Stimulated activated CD4-positive, alpha-beta T cell treated with anti-CD3 and anti-CD28 coated beads, Interleukin-1b, Interleukin-23, amount 100 ng/mL, for 1 hour (primary cell): ENCODE data around the gene S100Z.
A peak's percentile ranks its signal among the peaks of the same experiment; 100 is the strongest.
"Not testable (repeated sequence)": the region's sequence is repeated elsewhere in the genome, so short reads cannot be mapped to it uniquely, and the experiment has no call there.

ENCODE experiments used
- DNase-seq, 2 donors: peaks; one replicate each; pipeline ENCODE4 v3.0.0-alpha.2; 2020; ENCODE audit warnings: low read depth in 2 of 2

The S100Z gene

DNA sequence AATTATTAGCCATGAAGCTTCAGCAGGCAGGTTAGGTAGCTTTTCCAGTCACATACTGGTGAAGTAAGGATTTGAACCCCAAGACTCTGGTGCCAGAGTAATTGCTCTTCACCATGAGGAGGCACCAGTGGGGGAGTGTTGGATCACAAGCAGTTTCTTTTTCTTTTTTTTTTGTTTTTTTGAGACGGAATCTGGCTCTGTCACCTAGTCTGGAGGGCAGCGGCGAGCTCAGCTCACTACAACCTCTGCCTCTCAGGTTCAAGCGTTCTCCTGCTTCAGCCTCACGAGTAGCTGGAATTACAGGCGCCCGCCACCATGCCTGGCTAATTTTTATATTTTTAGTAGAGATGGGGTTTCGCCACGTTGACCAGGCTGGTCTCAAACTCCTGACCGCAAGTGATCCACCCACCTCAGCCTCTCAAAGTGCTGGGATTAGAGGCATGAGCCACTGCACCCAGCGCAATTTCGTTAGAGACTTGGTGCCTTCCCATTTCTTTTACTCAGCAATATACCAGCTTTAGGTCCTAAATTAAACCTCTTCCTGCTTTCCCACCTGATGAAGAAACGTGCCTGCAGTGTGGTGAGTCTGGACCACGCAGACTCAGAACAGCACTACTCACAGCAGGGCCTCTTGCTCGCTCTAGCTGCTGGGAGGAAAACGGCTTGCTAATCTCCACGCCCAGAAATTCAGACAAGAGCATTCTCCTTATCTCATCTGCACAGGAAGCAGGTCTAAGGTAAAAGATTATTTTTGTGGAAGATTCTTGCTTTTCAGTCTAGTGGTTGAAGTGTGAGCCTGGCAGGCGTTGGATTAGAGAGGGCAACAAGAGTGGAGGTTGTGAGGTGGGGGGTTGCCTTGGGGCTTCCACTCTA lies at the start of gene S100Z:
S100Z (plus strand) TSS at position 596 of the 873 bp plus-strand sequence. CDS start 25,346 bp downstream, outside the sequence.
- no peak for DNase-seq

DNA sequence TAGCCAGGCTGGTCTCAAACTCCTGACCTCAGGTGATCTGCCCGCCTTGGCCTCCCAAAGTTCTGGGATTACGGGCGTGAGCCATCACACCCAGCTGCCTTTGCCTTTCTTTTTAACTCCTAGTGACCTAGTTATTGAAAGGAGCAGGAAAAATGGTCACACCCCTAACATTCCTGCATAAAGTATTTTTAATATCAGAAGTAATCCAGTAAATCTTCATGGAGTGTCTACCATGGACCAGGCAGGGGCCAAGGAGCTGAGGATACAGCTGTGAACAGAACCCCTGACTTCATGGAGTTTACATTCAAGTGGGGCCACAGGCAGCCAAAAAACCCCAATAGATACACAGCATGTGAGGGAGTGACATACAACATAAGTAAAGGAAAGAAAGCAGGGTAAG lies 49.2 kb upstream of the S100Z start:
- DNase-seq: no peak

DNA sequence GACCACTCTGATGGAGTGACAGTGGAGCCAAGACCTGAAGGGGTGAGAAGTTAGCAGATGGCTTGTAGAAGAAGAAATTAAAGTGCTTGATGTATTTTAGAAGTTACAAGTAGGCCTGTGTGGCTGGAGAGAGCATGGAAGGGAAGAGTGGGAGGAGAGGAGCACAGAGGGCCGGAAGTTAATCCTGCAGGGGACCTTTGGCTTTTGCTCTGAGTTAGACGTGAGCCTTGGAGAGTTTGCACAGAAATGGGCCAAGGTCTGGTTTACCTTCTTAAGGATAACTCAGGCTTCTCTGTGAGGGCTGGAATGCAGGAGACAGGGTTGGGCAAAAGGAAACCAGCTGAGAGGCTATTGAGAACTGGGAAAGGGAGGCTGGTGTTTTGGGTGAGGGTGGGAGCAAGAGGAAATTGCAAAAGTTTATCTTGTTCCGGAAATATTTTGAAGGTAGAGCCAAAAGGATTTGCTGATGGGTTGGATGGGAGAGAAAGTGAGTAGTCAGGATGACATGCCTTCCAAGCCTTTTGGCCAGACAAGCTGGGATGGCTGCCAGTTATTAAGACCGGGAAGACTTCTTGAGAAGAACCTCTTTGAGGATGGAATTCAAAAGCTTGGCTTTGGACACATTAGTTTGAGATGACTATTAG lies 48.5 kb upstream of the S100Z start:
- no peak for DNase-seq

DNA sequence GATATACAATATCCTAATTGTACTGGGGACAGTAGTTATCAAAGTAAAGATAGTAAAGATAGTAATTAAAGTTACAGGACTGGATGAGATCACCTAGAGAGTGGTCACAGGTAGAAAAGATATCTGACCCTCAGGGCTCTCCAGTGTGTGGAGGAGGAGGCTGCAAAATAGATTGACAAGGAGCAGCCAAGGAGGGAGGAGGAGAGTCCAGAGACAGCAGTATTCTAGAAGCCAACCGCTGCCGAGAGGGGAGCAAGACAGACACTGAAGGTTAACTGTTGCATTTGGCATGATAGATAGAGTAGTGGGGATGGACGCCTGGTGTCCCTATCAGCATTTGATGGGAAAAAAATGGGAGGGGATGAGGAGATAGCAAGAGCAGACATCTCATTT lies 48.0 kb upstream of the S100Z start:
- DNase-seq: no peak

DNA sequence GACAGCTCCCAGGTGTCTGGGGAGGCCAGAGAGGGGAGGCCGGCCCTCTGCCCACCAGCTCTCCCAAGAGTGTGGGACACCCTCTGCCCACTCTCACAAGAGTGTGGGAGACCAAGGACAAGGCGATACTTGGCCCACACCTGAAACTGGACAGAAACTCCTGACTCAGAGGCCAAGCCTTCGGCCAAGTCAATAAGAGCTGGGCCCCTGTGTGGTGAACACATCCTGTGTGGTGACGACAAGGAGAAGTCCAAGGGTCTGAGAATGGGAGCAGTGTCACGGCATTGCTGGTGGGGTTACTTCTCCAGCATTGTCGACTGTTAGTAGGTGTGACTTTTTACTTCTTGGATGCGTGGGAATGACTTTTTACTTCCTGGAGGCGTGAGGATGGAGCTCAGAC lies 45.5 kb upstream of the S100Z start:
- no peak for DNase-seq

DNA sequence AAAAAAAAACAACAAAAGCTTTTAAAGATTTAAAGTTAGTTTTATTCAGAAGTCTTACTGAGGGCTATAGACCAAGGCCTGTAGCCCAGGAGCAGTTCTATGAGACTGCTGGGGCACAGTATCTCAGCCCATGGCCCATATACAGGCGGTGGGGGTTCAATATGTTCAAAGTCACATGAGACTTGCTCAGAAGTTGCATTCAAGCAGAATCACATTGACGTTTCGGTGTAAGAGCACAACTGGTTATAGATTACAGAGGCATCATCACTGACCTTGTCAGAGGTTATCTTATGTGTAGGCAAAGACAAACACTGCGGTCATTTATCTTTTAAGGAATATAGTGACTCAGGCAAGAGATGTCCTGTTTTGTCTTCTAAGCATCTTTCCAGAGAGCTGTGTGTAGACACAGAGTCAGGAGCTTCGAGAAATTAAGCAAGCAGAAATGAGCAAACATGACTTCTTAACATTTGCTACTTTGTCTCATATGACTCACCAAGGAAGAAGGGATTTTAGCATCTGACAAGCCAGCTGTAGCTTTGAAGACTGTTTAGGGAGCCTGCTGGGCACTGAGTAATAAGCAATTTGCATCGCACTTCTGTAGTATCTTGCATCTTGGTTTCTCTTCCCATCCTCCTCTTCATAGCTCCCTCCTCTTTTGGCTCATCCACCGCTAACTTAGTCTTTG lies 43.9 kb upstream of the S100Z start:
- DNase-seq: no peak

DNA sequence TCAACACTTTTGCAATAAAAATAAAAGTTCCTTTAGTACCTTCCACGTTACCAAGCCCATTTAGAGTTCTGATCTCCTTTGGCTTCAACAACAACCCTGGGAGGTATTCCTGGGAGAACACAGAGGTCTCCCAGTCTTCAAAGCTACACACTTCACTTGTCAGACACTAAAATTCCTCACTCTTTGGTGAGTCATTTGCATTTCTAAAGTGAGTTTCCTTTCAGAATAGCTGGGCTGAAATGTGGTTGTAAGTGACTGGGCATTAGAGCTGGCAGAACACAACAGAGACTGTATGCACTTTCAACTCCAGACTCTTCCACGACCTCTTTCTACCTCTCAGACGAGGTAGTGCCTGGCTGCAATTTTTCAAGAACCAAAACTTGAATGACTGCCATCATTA lies 42.5 kb upstream of the S100Z start:
- no peak for DNase-seq

DNA sequence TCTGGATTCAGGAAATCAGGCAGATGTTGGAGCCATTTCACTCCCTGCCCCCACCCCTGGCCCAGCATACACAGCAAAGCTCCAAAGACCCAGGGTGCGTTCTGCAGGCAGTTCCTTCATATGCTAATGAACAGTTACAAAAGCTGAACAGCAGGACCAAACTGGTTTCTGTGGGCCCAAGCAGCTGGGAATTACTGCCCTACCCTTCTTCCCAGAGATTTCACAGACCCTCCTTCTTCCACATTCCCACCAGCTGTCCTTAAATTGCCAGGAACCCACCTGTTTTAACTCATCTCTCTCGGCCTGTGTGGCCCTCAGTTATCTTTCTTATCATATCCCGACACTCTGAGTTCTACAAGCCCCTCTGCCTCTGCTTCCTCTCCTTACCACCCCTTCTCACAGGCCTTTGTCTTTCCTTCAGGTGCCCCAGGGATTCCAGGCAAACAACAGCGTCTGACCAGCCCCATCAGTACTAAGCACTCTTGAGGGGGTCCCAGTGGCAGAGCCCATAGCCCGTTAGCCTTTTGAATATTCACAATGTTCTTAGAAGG lies 41.6 kb upstream of the S100Z start:
- DNase-seq: no peak

DNA sequence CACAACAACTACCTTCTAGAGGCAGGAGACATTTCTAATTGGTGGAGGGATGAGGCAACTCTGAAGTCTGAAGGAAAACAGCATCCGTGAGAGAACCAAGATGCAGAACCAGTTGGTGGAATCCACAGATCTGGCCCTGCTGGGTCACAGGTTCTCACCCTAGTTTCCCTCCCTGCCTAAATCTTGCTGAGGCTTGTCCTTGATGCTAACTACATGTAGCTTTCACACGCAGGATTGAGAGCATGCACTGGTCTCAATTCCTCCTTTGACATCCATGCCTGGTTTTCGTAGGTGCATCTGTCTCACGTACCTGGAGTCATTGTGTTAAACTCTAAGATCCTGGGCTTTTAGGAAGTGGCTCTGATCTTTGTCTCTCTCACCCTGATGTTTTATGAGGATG lies 40.7 kb upstream of the S100Z start:
- no peak for DNase-seq

DNA sequence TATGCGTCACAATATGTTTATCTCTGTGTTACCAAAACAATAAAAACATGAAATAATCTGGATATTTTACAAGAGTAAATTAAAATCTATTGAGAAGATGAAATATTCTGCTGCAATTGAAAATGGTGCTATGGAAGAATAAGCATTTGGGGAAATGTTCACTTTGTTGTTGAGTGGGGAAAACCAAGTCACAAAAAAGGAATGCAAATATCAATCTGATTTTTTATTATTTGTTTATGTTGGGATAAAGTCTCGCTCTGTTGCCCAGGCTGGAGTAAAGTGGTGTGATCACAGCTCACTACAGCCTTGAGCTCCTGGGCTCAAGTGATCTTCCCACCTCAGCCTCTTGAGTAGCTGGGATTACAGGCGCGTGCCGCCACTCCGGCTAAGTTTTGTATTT lies 39.6 kb upstream of the S100Z start:
- no peak for DNase-seq

DNA sequence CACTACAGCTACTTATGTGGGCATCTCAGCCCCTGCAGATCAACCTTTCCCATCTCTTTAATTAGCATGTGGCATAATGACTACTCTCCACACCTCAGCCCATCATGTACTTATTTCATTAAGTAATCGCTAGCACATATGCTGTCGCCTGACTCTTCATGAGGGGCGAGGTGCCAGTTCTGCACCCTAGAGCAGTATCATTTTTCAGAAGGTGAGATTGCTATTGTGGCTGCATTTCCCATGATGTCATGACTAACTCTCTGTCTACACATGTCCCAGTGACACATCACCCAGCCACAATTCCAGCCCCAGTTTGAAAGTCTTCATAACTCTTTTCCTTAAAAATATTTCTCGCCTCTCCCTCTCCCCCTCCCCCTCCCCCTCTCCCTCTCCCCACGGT lies 38.6 kb upstream of the S100Z start:
- DNase-seq: no peak

DNA sequence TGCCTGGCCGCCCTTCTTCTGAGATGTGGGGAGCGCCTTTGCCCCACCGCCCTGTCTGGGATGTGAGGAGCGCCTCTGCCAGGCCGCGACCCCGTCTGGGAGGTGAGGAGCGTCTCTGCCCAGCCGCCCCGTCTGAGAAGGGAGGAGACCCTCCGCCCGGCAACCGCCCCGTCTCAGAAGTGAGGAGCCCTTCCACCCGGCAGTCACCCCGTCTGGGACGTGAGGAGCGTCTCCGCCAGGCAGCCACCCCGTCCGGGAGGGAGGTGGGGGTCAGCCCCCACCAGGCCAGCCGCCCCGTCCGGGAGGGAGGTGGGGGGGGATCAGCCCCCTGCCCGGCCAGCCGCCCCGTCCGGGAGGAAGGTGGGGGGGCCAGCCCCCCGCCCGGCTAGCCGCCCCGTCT lies 37.6 kb upstream of the S100Z start:
- not testable (repeated sequence) for DNase-seq

DNA sequence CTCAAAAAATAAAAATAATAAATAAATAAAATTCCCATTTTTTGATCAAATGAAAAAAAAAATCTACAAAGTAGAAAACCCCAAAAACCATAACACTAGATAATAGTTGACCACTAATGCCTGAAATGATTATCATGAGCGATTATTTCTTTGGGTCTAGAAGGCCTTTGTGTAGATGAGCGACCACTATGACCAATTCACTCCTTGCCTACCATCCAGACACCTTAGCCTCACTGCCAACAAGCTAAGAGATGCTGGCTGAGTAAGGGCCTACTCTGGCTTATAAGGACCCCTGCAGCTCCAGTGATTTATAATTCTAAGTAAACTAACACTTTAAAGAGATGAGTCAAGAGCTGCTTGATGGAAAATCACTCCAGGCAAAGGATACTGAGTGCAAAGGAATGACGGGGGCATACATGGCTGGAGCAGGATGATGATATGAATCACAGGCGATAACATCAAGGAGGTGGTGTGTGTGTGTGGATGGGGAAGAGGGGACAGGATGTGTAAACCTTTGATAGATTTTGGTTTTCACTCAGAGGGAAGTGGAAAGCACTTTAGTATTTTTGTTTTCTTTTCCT lies 35.7 kb upstream of the S100Z start:
- DNase-seq: no peak

DNA sequence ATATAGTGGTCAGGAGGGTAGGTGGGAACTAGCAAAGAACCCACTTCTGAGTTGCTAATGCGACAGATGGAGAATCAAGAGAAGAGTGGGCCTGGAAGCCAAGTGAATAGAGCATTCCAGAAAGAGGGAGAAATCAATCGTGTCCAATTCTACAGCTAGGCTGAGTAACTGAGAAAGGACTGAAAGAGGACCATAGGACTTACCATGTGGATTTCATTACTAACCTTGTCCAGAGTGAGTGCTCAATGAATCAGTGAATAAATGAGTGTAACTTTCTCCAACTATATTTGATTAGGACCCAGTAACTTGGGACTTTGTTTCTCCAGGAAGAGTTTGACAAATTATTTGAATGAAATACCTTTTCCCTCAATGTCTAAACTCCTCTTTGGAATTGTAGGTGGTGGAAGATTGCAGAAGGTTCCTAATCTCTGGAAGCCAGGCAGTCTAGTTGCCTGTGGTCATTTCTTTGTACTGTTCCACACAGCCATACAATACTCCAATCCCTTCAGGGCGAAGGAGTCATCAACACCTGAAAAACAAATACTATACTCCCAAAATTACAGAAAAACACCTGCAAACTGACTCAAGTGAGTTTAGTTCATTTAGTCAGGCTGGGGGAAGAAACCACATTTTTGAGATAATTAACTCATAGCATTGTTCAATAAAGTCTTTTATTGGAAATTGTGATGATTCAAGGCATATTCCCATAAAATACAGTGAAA lies 33.5 kb upstream of the S100Z start:
- no peak for DNase-seq

DNA sequence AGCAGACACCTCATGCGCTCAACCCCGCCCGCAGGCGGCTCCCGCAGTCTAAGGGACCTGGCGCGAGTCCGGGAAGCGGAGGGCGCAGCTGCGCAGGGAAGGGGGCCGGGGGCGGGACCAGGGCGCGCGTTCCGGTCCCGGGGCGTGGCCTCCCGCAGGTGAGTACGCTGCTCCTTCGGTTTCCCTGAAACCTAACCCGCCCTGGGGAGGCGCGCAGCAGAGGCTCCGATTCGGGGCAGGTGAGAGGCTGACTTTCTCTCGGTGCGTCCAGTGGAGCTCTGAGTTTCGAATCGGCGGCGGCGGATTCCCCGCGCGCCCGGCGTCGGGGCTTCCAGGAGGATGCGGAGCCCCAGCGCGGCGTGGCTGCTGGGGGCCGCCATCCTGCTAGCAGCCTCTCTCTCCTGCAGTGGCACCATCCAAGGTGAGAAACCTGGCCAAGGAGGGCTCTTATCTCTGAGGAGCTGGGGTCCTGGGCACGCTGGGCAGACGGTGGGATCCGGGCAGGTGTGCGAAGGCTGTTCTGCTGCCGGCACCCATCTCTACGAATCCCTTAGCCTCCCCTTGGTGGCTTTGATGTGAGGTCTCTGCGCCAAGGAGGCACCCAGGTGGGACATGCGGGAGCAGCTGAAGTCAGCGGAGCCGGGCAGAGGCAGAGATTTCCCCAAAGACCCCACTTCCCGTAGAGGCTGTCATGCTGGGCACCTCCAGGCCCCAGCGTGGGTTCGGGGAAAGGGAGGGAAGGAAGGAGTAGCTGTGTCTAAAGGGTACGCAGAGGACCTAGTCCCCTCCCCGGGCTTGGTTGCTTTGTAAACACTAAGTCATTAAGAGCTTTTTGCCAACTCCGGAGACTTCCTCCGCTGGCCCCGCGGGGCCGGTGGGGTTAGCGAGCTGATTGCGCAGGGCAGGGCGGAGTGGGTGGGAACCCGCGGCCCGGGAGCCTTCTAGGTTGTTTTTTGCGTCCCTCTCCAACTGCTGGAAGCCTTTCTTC lies 30.7 kb upstream of the S100Z start, which contains the start of gene F2RL1:
F2RL1 (plus strand) TSS at position 187 of the 988 bp plus-strand sequence; CDS start at position 340, 153 bp downstream.
- DNase-seq: peak; percentile 9 to 31

DNA sequence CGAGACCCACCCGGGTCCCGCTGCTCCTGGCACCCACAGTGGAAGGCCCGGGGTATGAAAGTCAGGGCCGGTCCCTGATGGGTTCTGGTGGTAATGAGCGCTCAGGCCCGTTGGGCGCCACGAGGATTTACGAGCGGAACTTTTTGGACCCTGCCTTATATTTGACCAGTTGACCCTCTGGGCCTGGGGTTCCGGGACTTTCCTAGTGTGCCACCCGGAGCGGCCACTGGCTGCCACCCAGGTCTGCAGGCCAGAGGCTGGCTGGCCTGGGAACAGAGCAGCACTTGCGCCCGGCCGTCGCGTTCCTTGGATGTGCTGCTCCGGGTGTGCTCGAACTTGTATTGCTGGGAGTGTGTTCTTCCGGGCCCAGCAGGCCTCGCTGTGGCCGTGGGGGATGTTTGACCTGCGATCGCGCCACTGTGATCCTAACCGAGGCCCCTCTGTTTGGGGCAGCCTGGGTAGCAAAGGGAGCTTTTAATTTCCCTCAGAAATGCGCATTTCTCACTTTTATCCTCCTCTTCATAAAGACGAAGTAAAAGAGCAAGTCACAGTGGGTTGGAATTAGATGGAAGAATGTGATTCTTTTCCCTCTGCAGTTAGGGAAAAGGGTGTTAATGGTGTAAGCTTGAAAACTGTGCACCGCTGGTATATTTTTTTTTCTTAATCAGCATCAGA lies 29.8 kb upstream of the S100Z start:
- no peak for DNase-seq

DNA sequence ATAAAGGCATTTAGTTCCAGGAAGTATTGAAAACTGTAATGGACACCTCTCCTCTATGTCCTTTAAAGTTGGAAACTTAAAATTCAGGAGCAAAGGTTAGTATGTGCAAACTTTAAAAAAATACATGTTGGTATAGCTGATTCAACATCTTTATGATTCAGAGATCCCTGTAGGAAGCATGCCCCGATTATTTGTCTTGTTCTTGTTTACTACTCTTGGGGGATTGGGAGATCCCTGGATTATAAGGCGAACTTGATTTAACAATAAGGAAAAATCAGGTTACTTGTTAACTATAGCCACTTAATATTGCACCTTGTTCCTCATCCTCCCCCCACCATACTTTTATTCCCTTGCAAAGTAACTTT lies 29.3 kb upstream of the S100Z start:
- DNase-seq: no peak

DNA sequence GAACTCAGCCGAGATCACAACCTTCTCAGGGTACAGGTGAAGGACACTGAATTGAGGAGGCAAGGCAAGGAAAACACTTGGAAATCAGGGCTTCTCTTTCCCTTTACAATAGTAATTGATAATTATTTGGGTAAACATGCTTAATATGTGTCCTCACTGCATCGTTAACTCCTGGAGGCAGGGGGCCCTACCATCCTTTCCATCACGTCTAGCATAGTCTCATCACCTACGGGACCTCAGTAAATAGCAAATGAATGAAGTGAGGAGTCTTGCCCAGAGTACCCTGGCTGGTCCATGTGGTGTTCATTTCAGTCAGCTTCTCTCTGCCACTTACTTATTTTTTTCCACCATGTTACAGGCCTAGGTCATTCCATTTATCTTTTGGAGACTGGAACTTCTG lies 28.7 kb upstream of the S100Z start:
- no peak for DNase-seq

DNA sequence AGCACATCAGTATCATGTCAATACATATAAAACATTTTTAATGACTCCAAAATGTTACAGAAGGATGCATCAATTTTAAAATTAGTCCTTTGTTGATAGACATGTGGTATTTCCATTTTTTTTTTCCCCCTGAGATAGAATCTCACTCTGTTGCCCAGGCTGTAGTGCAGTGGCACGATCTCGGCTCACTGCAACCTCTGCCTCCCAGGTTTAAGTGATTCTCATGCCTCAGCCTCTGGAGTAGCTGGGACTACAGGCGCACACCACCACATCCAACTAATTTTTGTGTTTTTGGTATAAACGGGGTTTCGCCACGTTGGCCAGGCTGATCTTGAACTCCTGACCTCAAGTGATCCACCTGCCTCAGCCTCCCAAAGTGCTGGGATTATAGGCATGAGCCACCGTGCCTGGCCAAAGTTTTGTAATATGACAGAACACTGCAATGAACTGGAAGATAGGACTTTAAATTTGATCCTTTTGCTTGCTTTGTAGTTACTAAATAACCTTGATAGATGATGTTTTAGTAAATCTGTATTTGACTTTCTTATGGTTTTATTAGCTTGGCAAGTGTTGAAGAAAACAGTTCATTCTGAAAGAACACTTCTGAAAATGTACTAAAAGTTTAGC lies 27.6 kb upstream of the S100Z start:
- not testable (repeated sequence) for DNase-seq
